ENCODE measurements around the gene DENND1B.

- TF ChIP-seq CTCF (IDR thresholded peaks at IDR 0.05) = no peak
- no peak for TF ChIP-seq EZH2 (IDR thresholded peaks at IDR 0.05)
Observed at GRCh38 chr1:197615693-197616011, 159.6 kb downstream of the DENND1B start.

All from neural progenitor cell (in vitro differentiated cells).